ENCODE results near the gene FAM181B.

Gene FAM181B

DNA sequence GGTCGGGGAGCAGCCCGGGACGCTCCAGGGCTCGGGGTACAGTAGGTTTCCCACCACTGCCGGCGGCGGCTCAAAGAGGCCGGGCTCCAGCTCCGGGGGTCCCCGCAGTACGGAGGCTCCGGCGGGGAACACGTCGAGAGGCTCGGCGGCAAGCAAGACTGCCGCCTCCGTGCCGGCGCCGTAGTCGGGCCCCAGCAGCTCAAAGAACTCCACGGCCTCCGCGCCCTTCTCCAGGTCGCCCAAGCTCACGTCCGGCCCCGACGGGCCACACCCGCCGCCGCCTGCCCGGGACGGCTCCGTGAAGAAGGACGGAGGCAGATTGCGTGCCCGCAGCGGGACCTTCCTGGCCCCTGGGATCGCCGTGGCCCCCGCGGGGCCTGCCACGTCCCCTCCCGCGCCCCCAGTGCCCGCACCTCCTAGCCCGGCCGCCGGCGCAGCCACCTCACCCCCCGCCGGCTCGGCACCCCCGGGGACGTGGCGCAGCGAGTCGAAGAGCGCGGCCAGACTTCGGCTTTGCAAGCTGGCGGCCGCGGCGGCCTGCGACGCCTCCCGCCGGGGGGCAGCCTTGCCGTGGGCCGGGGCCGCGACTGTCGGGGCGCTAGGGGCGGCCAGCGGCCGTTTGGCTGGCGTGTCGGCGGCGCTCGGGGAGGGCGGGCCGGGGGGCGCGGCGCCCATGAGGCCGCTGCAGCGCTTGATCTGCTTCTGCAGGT lies 775 bp downstream of the FAM181B start:
- TF ChIP-seq, protein P1, sequence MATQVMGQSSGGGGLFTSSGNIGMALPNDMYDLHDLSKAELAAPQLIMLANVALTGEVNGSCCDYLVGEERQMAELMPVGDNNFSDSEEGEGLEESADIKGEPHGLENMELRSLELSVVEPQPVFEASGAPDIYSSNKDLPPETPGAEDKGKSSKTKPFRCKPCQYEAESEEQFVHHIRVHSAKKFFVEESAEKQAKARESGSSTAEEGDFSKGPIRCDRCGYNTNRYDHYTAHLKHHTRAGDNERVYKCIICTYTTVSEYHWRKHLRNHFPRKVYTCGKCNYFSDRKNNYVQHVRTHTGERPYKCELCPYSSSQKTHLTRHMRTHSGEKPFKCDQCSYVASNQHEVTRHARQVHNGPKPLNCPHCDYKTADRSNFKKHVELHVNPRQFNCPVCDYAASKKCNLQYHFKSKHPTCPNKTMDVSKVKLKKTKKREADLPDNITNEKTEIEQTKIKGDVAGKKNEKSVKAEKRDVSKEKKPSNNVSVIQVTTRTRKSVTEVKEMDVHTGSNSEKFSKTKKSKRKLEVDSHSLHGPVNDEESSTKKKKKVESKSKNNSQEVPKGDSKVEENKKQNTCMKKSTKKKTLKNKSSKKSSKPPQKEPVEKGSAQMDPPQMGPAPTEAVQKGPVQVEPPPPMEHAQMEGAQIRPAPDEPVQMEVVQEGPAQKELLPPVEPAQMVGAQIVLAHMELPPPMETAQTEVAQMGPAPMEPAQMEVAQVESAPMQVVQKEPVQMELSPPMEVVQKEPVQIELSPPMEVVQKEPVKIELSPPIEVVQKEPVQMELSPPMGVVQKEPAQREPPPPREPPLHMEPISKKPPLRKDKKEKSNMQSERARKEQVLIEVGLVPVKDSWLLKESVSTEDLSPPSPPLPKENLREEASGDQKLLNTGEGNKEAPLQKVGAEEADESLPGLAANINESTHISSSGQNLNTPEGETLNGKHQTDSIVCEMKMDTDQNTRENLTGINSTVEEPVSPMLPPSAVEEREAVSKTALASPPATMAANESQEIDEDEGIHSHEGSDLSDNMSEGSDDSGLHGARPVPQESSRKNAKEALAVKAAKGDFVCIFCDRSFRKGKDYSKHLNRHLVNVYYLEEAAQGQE (IDR thresholded peaks at IDR 0.05; ENCODE audit: insufficient replicate concordance, low read depth) = no peak
- H3K4me3 ChIP-seq (replicated peaks; ENCODE audit: insufficient read depth, low read length) = no peak overlapping the region; the same call in 1 of the 2 replicates
- peaks cover 53% of the 10 kb centered on the region for H3K27me3 ChIP-seq (ENCODE audit: insufficient read depth, poor library complexity, severe bottlenecking)
- no peak for DNase-seq (ENCODE audit: low read depth in 1 of 2, low spot score in 1 of 2)
- no peak overlapping the region for H3K27ac ChIP-seq (replicated peaks)

DNA sequence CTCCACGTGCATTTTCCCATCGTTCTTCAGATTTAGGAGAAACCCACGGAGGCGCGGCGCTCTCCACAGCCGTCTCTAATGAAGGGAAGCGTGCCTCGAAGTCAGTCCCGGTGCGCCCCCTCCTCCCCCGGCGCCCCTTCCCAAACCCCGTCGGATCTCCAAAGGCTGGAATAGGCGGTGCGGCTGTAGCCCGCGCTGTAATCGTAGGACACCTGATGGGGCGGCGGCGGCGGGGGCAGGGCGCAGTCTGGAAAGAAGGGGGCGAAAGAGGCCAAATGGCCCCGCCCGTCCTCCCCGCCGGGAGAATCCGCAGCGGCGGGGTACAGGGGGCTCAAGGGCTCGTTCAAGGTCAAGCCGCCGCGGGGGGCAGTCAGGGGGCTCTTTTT lies 1.3 kb downstream of the FAM181B start:
- no peak for DNase-seq (ENCODE audit: low read depth in 1 of 2, low spot score in 1 of 2)
- Histone ChIP-seq H3K4me3 (replicated peaks; ENCODE audit: insufficient read depth, low read length) (no peak overlapping the region), H3K27me3 (ENCODE audit: insufficient read depth, poor library complexity, severe bottlenecking) (peaks cover 51% of the 10 kb centered on the region), H3K27ac (replicated peaks) (no peak overlapping the region)
- TF ChIP-seq, protein P2, sequence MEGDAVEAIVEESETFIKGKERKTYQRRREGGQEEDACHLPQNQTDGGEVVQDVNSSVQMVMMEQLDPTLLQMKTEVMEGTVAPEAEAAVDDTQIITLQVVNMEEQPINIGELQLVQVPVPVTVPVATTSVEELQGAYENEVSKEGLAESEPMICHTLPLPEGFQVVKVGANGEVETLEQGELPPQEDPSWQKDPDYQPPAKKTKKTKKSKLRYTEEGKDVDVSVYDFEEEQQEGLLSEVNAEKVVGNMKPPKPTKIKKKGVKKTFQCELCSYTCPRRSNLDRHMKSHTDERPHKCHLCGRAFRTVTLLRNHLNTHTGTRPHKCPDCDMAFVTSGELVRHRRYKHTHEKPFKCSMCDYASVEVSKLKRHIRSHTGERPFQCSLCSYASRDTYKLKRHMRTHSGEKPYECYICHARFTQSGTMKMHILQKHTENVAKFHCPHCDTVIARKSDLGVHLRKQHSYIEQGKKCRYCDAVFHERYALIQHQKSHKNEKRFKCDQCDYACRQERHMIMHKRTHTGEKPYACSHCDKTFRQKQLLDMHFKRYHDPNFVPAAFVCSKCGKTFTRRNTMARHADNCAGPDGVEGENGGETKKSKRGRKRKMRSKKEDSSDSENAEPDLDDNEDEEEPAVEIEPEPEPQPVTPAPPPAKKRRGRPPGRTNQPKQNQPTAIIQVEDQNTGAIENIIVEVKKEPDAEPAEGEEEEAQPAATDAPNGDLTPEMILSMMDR (IDR thresholded peaks at IDR 0.05; ENCODE audit: insufficient read depth, low read length) = no peak
- TF ChIP-seq GABPA (IDR thresholded peaks at IDR 0.05; ENCODE audit: low read depth) (no peak), POLR2AphosphoS5 (IDR thresholded peaks at IDR 0.05; ENCODE audit: low read depth) (no peak)

DNA sequence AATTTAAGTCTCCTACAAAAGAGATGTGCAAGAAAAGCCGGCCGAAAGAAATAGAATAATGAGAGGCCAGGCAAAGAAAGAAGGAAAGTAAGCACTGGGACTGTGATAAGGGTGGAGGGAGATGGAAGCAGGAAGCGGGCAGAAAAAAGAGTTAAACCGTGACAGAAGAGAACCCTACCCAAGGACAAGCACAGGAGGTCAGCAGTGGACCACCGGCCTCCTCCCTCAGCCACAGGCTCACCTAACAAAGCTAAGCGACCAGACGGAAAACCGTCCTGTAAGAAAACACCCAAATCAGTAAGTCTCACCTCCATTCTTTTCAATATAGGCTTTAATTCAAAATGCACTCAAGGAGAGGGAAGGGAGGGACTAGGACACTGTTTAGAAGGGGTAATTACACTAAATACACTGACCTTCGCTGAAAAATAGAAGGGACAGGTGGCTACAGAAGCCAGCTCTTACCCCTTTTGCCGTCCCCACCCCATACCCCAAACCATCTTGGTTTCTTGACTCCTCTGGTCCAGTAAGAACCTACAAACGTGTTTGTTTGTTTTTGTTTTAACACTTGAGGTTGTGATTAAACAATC lies 1.9 kb downstream of the FAM181B start:
- peaks cover 49% of the 10 kb centered on the region for H3K27me3 ChIP-seq (ENCODE audit: insufficient read depth, poor library complexity, severe bottlenecking)
- no peak overlapping the region for H3K27ac ChIP-seq (replicated peaks)
- TF ChIP-seq SPI1 (IDR thresholded peaks at IDR 0.05; ENCODE audit: borderline replicate concordance, low read depth) (no peak), POLR2AphosphoS5 (IDR thresholded peaks at IDR 0.05; ENCODE audit: low read depth) (no peak), GABPA (IDR thresholded peaks at IDR 0.05; ENCODE audit: low read depth) (no peak)
- TF ChIP-seq, protein P2 (IDR thresholded peaks at IDR 0.05; ENCODE audit: insufficient read depth, low read length) = no peak
- TF ChIP-seq, protein P1 (IDR thresholded peaks at IDR 0.05; ENCODE audit: insufficient replicate concordance, low read depth) = no peak
- H3K4me3 ChIP-seq (replicated peaks; ENCODE audit: insufficient read depth, low read length) = no peak overlapping the region
- no peak for DNase-seq (ENCODE audit: low read depth in 1 of 2, low spot score in 1 of 2)

DNA sequence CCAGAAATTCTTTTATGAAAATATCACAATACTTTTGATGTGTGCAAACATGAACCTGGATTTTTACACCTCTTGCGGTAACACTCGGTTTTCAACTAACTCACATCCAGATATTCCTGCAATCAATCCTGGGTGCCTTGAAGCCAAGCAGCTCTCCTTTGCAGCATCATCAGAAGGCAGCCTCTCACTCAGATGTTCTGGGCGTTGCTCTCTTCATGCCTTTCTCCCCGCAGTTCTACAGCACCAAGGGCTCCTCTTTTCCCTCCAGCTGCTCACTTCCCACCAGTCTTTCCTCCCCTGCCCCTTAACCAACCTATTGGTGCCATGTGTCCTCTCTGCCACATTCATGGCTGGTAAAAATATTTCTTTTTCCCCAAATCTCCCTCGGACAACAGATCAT lies 2.9 kb downstream of the FAM181B start:
- peaks cover 54% of the 10 kb centered on the region for H3K27me3 ChIP-seq (ENCODE audit: insufficient read depth, poor library complexity, severe bottlenecking)
- TF ChIP-seq GABPA (IDR thresholded peaks at IDR 0.05; ENCODE audit: low read depth) (no peak), SPI1 (IDR thresholded peaks at IDR 0.05; ENCODE audit: borderline replicate concordance, low read depth) (no peak)
- TF ChIP-seq, protein P2 (IDR thresholded peaks at IDR 0.05; ENCODE audit: insufficient read depth, low read length) = no peak
- DNase-seq (ENCODE audit: low read depth in 1 of 2, low spot score in 1 of 2) = no peak
- no peak overlapping the region for H3K4me3 ChIP-seq (replicated peaks; ENCODE audit: insufficient read depth, low read length)
- no peak overlapping the region for H3K27ac ChIP-seq (replicated peaks)

Data from HL-60 (cell line).